HG02943 (cell line): ENCODE results near the gene LRBA.

Experiments
- ATAC-seq: cut with Tn5 transposase; IDR thresholded peaks from one replicate; pipeline ENCODE4 v1.9.1; 2021; ENCODE audit warnings: mild to moderate bottlenecking, low read depth, moderate library complexity; ENCODE audit not compliant: unreplicated experiment

The LRBA gene

GRCh38 chr4:150624055-150624454 lies 391.0 kb downstream of the LRBA start:
- no peak for ATAC-seq

- ATAC-seq: no peak
Measured at GRCh38 chr4:150619042-150619441, 396.0 kb downstream of the LRBA start.

DNA sequence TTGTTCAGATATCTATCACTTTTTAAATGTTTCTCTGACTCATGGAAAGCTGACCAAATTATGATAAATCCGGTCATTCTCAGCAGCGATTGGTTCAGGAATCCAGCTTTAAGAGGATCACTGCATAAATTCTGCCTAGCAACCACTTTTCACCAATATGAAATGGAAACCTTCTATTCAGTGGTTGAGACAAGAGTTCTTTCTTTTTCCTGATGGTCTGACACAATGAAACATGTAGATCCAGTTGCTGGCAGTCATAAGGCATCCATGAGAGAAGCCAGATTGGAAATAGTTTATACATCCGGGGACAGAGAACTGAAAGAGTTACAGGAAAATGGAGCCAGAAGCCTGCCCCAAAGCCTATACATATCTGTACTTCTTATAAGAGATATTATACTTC lies 406.0 kb downstream of the LRBA start:
- ATAC-seq: no peak

DNA sequence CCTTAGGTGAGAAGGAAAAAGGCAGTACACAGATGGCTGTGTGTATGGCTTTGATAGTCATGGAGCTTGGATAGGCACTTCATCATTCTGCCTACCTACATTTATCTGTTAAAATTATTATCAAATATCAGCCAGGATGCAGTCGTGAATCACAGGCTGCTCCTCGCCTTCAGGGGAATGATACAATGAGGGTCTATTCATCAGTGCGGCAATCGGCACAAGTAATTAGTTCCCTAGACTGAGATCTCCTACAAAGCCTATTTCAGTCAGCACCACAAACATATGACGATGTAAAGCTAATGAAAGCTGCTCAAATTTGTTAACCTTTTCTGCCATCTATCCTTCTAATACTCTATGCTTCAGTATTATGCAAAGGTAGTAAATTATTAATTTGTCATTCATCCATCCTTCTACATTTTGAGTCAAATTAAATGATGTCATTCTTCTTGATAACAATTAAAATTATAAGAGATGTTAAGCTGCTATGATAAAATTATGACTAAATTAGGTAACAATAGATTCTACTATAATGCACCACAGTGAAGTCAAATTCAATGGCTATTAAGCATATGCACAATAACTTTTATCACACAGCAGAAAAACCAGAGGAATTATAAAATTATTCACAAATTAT lies 414.2 kb downstream of the LRBA start:
- ATAC-seq: no peak

DNA sequence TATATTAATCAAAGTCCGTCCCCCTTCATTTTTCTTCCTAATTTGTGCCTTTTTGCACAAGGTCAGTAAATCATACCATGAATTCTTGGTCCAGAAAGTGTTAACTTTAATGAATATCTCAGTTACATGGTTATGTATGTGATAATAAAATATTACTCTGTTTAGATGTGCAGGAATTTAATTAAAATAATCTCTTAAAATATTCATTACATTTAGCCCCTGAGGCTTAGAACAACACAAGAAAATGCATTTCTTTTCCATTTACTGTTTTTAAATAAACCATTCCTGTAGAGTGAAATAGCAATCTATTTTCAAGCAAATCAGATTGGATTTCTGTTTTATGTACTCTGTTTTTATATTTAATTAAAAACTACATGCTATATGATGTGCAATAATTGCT lies 415.5 kb downstream of the LRBA start:
- ATAC-seq: no peak

DNA sequence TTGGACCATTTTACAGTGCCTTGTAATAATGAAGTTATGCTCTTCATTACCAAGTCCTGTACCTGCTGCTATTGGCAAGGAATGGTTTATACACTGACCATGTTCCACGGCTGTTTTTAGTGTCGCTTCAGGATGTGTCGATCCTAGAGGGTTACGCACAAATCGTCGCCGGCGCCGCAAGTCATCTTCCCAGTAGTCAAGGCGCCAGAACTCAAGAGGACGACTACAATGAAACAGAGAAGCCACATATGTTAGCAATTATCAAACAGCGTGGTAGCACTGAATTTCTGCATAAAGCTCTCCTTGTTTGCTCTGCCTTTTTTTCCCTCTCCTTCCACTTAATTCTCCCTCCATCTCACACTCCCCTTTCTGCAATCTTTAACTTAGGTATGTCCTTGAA lies 416.2 kb downstream of the LRBA start:
- ATAC-seq: no peak

DNA sequence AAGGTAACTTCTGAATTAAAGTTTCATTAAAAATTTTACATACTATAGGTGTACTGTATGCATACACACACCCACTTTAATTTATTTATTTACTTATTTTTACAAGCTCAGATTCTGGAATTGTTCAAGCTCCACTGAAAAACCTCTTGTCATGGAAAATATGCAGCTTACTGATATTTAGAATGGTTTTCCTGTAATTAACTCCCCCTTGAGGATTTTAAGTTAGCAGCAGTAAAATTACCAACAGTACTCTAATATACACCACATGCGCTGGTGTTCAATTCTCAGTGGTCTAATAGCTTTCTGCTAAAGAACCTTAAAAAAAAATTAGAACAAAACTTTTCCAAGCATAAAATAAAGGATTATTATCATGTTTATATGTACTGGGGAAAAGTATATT lies 421.1 kb downstream of the LRBA start:
- ATAC-seq: no peak

GRCh38 chr4:150591904-150592303 lies 423.2 kb downstream of the LRBA start:
- ATAC-seq: no peak

GRCh38 chr4:150591406-150591805 lies 423.7 kb downstream of the LRBA start:
- no peak for ATAC-seq

DNA sequence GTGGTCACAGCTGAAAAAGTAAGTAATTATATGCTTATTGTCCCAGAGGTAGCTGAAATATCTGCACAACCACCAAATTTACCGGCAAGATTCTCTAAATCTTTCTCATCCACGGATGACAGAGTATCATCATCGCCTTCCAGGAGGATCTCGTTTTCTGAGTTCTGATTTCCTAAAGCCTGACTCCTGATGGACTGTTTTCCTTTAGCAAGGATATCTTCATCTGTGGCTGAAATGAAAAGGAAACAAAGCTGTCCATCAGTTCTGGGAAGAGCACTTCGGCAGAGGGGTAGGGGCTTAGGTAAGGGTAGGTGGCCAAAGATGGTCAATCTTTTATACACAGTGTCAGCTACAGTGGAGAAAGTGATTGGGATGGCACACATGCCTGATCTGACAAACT lies 424.5 kb downstream of the LRBA start:
- no peak for ATAC-seq

DNA sequence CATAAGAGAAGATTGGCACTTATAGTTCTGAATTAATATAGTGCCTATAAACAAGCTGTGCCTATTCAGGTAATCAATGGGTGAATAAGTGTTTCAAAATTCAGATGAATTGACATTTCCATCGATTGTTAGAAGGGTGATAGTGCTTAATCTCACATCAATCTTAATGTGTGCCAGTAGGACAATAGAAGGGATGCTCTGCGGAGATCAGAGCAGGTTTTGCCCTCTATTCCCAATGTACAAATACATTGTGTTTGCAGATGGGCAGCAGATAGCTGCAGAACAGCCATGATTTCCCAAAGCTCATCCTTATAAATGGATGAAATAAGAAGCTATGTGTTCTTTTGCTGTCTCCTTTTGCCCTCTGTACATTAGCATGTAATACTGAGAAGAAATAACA lies 425.9 kb downstream of the LRBA start:
- no peak for ATAC-seq

DNA sequence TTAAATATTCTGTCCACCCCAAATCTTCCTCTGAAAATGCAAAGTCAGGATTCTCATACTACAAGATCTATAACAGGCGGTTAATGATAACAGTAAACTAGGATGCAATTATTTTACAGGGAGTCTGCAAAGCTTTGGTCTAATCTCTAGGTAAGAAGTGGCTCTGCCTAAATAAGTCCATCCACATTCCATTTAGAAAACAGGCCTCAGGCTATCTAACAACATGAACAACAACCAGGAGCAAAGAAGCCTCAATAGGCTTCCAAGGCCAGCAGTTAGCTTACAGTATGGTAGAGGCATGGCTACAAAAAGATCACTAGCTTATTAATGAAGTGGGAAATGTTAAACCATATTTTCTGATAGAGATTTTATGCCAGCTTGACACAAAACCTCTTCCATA lies 426.8 kb downstream of the LRBA start:
- no peak for ATAC-seq

DNA sequence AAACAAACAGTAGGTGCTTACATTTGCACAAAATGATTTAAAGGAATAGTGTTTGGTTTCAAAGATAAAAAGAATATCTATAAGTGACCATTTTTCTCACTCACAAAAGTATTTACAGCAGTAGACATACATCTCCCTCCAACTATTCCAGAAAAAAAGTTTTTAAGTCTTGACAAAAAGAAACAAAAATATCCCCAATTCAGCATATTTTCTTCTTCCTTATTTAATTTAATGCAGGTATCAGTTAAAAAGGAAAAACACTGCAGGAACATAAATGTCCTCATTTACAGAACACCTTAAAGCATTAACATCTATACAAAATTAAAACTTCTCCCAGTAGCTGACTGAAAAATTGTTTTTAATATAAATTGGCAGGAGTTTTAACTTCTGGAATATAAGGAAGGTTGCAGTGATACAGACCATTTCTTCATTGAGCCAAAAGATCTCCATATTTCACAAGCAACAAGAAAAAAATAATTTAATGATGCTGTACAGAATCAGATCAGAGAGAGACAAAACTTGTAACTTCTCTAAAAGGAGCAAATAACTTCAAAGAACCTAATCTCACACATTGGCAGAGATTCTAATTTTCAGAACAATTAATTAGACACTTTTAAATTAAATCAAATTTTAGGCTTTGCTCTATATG lies 428.8 kb downstream of the LRBA start:
- no peak for ATAC-seq

- ATAC-seq: no peak
Measured at GRCh38 chr4:150585611-150586010, 429.5 kb downstream of the LRBA start.

GRCh38 chr4:150584111-150584915 lies 430.8 kb downstream of the LRBA start:
- ATAC-seq: no peak

DNA sequence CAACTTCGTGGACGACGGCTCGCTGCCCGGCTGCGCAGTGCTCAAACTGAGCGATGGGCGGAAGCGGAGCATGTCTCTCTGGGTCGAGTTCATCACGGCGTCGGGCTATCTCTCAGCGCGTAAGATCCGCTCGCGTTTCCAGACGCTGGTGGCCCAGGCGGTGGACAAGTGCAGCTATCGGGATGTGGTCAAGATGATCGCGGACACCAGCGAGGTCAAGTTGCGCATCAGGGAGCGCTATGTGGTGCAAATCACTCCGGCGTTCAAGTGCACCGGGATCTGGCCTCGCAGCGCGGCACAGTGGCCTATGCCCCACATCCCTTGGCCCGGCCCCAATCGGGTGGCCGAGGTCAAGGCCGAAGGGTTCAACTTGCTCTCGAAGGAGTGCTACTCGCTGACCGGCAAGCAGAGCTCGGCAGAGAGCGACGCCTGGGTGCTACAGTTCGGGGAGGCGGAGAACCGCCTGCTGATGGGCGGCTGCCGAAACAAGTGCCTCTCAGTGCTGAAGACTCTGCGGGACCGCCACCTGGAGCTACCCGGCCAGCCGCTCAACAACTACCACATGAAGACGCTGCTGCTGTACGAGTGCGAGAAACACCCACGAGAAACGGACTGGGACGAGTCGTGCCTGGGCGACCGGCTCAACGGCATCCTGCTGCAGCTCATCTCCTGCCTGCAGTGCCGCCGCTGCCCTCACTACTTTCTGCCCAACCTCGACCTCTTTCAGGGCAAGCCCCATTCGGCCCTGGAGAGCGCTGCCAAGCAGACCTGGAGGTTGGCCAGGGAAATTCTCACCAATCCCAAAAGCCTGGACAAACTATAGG lies 431.6 kb downstream of the LRBA start:
- no peak for ATAC-seq

DNA sequence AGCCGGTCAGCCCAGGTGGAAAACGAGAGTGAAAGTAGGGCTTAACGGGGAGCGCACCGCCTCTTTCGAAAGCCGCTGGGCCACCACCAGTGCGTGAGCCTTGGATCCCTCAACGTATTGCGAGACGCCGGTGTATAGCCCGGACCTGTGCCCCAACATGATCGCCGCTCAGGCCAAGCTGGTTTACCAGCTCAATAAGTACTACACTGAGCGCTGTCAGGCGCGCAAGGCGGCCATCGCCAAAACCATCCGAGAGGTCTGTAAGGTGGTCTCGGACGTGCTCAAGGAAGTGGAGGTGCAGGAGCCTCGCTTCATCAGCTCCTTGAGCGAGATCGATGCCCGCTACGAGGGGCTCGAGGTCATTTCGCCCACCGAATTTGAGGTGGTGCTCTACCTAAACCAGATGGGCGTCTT lies 432.2 kb downstream of the LRBA start:
- no peak for ATAC-seq

DNA sequence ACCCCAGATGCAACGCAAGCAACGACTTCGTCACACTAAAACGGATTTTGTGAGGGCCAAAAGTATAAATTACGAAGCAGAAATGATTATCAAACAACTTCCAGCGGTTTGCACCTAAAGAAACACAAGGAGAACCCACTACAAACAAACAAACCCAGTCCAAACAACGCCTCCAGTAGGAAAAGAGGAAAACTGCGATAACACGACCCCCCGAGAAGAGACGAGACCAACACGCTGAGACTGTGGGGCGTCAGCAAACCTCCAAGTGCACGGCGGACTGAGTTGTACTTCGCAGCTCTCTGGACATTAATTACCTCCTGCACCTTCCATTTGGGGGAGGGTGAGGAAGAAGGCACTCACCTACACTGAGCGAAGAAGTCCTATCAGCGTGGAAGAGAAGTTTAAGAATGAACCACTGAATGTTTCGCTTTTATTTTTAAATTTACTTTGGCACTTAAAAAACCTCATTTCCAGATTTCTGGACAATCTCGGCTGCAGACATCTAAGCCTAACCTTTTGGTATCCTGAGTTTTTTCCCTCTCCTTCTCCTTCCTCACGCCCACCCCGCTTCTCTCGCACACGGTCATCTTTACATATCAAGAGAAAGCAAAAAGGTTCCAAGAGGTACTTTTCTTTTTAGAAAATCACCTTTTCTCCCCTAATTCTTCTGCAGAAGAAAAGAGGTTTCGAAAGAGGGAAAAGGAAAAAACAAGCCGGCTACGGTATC lies 432.8 kb downstream of the LRBA start, which contains the start of gene MAB21L2:
TSS of gene MAB21L2 (plus strand) at position 6 of the 727 bp plus-strand sequence. CDS start 879 bp downstream, outside the sequence.
- no peak for ATAC-seq

- no peak for ATAC-seq
Measured at GRCh38 chr4:150581641-150582051, 433.4 kb downstream of the LRBA start.

GRCh38 chr4:150581056-150581605 lies 434.0 kb downstream of the LRBA start:
- ATAC-seq: no peak
